PC-9 (cell line): Measurements from ENCODE around the gene SUGP1. TPM values are rescaled to one million over a fixed set of nuclear protein-coding genes. Genes with fewer than 3 reads are reported as not detected.

Experiments used
- Bru-seq: library from RNA; stranded (reverse); fragments of 400-500 nt; gene quantifications from one replicate; lab custom pipeline; 2021; lab: Mats Ljungman, UMichigan
- BruChase-seq, 2 experiments: library from RNA; stranded (reverse); fragments of 400-500 nt; gene quantifications; one replicate each; lab custom pipeline; 2021; lab: Mats Ljungman, UMichigan
- BruUV-seq: library from RNA; stranded (reverse); fragments of 400-500 nt; replicated peaks from 2 replicates; lab custom pipeline; 2021; lab: Mats Ljungman, UMichigan
- CTCF ChIA-PET: fragments of 300-600 bp; sonication (Branson Sonifier 250); formaldehyde crosslinking; loops from one replicate; lab custom pipeline; 2022; ENCODE audit warnings: antibody characterized with exemption; lab: Charles Lee
- POLR2A ChIA-PET: fragments of 300-600 bp; sonication (Branson Sonifier 250); formaldehyde crosslinking; loops from one replicate; lab custom pipeline; 2022; ENCODE audit warnings: antibody characterized with exemption; ENCODE audit not compliant: unreplicated experiment; lab: Charles Lee
- DNase-seq, 2 experiments: peaks; one replicate each; pipeline versions ENCODE4 v3.0.0 to v3.0.0-alpha.2; 2015 to 2022; ENCODE audit warnings: mixed read lengths in 1 of 2
- H2AFZ ChIP-seq: fragments of 200-600 bp; sonication (generic); 2 replicates; pipeline ENCODE4 v1.8.1; 2017; ENCODE audit warnings: antibody characterized with exemption
- H3F3A ChIP-seq: fragments of 200-600 bp; sonication (generic); 2 replicates; pipeline ENCODE4 v1.8.1; 2017; ENCODE audit warnings: antibody characterized with exemption, mild to moderate bottlenecking, low read depth; ENCODE audit not compliant: insufficient read depth
- H3K27ac ChIP-seq: fragments of 200-600 bp; sonication (generic); 2 replicates; pipeline ENCODE4 v1.6.1; 2016; ENCODE audit warnings: mixed run types
- H3K27me3 ChIP-seq: fragments of 200-600 bp; sonication (generic); 2 replicates; pipeline ENCODE4 v1.6.1; 2016; ENCODE audit warnings: low read depth, mixed run types; ENCODE audit not compliant: insufficient read depth
- H3K36me3 ChIP-seq: fragments of 200-600 bp; sonication (generic); 2 replicates; pipeline ENCODE4 v1.6.1; 2016; ENCODE audit warnings: low read depth, mixed run types
- H3K4me1 ChIP-seq: fragments of 200-600 bp; sonication (generic); replicated peaks from 2 replicates; pipeline ENCODE4 v1.6.1; 2016; ENCODE audit warnings: mixed run types; ENCODE audit not compliant: insufficient read depth
- H3K4me2 ChIP-seq: fragments of 200-600 bp; sonication (generic); 2 replicates; pipeline ENCODE4 v1.6.1; 2017; ENCODE audit warnings: mixed run types
- H3K4me3 ChIP-seq: fragments of 200-600 bp; sonication (generic); 2 replicates; pipeline ENCODE4 v1.6.1; 2016; ENCODE audit warnings: mixed run types
- H3K79me2 ChIP-seq: fragments of 200-600 bp; sonication (generic); 2 replicates; pipeline ENCODE4 v1.6.1; 2017; ENCODE audit warnings: low read depth, mixed run types
- H3K9me2 ChIP-seq: fragments of 200-600 bp; sonication (generic); 2 replicates; pipeline ENCODE4 v1.8.1; 2017; ENCODE audit warnings: mild to moderate bottlenecking; ENCODE audit not compliant: insufficient read depth
- H3K9me3 ChIP-seq: fragments of 200-600 bp; sonication (generic); 2 replicates; pipeline ENCODE4 v1.8.1; 2016; ENCODE audit warnings: low read depth; ENCODE audit not compliant: insufficient read depth
- H4K20me1 ChIP-seq: fragments of 200-600 bp; sonication (generic); 2 replicates; pipeline ENCODE4 v1.8.1; 2017; ENCODE audit not compliant: insufficient read depth
- CTCF ChIP-seq: fragments of 200-600 bp; sonication (generic); conservative IDR thresholded peaks from 2 replicates; pipeline ENCODE4 v1.6.1; 2017; ENCODE audit warnings: mixed run types, antibody characterized with exemption, mild to moderate bottlenecking, moderate library complexity
- EZH2 ChIP-seq: fragments of 200-600 bp; sonication (generic); IDR thresholded peaks from 2 replicates; pipeline ENCODE4 v1.8.0; 2017; ENCODE audit warnings: antibody characterized with exemption, low read depth
- intact Hi-C: fragments of 100-400 bp; cut with micrococcal nuclease; formaldehyde crosslinking; loops from one replicate; pipeline ENCODE4 v1.10.0; 2022; ENCODE audit not compliant: unreplicated experiment
- long read RNA-seq: library from polyadenylated mRNA; stranded (forward); transcript quantifications from one replicate; pipeline ENCODE4 v2.0.0, GENCODE V29; 2022
- total RNA-seq: library from RNA; stranded (reverse); gene quantifications from 2 replicates; pipeline ENCODE4 v1.2.3, GENCODE V29; 2021

SUGP1 gene
- 39.9 and 56.7 TPM in 2 replicates for total RNA-seq
- percentile 64 among the genes with signal in this experiment for Bru-seq, nascent RNA
- BruChase-seq, experiment 1, labeled RNA remaining after a 2-hour chase: percentile 58 among the genes with signal in this experiment
- percentile 57 among the genes with signal in this experiment for BruChase-seq, experiment 2, labeled RNA remaining after a 6-hour chase
- long read RNA-seq, transcript SUGP1-201 (14 exons, 2,423 nt): major isoform, 38 of 77 reads
- long read RNA-seq, partial matches to known transcripts: 28 of 77 reads
- long read RNA-seq, other reads (novel, unspliced or antisense): 10 of 77 reads

- BruUV-seq: no TSS peak
- POLR2A ChIA-PET: no interaction called here
- Histone ChIP-seq H3K79me2 (peaks cover 86% of the 10 kb centered on the region), H3K27ac (peak within 1 kb of the TSS; percentile 71), H3K27me3 (no peaks in the 10 kb centered on the region), H2AFZ (peak within 1 kb of the TSS; percentile 88), H4K20me1 (peaks cover 14% of the 10 kb centered on the region; the same call in 1 of the 2 replicates), H3K9me3 (no peaks in the 10 kb centered on the region), H3F3A (peaks cover 4% of the 10 kb centered on the region), H3K9me2 (no peaks in the 10 kb centered on the region), H3K4me1 (peaks cover 23% of the 10 kb centered on the region), H3K4me2 (peak within 1 kb of the TSS; percentile 97), H3K36me3 (peaks cover 15% of the 10 kb centered on the region), H3K4me3 (peak within 1 kb of the TSS; percentile 93)
- CTCF ChIA-PET: no interaction called here
- intact Hi-C loops: loop anchor here (5.0 kb wide), 1 partner anchor 128 kb away; the partner anchor contains the start of genes BORCS8 and RFXANK
- peak; percentile 90 for DNase-seq
- no peak for TF ChIP-seq EZH2
- TF ChIP-seq CTCF: no peak; the same call in 1 of the 2 replicates
These were observed at the start of gene SUGP1, which contains the start of gene MAU2 for GRCh38 chr19:19320361-19321140. Gene SUGP1, minus strand, starts transcription at chr19:19320509. Its CDS starts 13 bp downstream, at chr19:19320496. Gene MAU2, plus strand, starts transcription at chr19:19320829. Its CDS starts 31 bp downstream, at chr19:19320860.

DNA sequence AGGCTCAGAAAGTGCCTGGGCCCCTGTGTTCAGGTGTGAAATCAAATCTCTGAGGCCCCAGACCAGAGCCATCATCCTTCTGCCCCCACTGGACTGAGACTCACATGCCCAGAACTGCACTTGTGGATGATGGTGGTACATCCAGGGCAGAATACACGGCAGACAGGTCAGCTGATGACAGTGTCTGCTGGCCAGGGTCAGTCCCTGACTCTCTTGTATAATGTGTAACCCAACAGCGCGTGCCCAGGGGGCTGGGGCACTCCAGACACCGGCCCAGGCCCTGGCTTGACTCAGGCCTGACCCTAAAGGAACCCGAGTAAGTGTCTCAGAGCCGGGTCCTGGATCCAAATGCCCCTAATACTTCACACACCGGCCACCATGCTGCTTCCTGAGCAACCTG lies 47.8 kb upstream of the SUGP1 start:
- DNase-seq: no peak
- intact Hi-C loops: no loop called here
- no peak overlapping the region for H3K4me3 ChIP-seq
- H3K9me2 ChIP-seq: no peaks in the 10 kb centered on the region
- BruUV-seq: no TSS peak
- H3K27ac ChIP-seq: no peak overlapping the region
- no peaks in the 10 kb centered on the region for H3K79me2 ChIP-seq
- H3K27me3 ChIP-seq: no peaks in the 10 kb centered on the region
- CTCF ChIA-PET: interaction anchor here (1.2 kb wide), 1 partner anchor 122 kb away, joined by 7 read pairs; no protein-coding TSS in a partner anchor
- H2AFZ ChIP-seq: no peak overlapping the region
- TF ChIP-seq CTCF (no peak), EZH2 (no peak)
- no peaks in the 10 kb centered on the region for H4K20me1 ChIP-seq
- no peak overlapping the region for H3K4me2 ChIP-seq
- no peaks in the 10 kb centered on the region for H3K9me3 ChIP-seq
- H3K36me3 ChIP-seq: no peaks in the 10 kb centered on the region
- H3K4me1 ChIP-seq: peaks cover 39% of the 10 kb centered on the region
- POLR2A ChIA-PET: no interaction called here
- peaks cover 26% of the 10 kb centered on the region; the same call in 1 of the 2 replicates for H3F3A ChIP-seq
